ENCODE data around the gene RHCE.
"Not testable (repeated sequence)": the region's sequence is repeated elsewhere in the genome, so short reads cannot be mapped to it uniquely, and the experiment has no call there.

RHCE gene

DNA sequence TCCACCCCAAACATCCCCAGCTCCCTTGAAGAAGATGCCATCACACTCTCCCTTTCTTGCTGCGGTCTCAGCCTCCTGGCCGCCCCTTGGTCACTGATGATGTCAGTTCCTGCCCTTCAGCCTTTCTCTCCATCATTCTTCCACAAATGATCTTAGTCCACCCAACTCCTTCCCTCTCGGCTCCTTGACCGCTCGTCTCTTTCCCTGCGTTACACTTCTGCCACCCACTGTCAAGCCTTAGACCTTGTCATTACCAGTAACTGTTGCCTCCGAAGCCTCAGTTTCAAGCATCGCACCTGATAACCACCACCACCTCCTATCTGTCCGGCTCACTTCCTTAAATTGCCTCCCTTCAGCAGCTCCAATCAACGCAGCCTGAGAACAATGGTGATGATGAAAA, 23.1 kb downstream of the RHCE start:
- DNase-seq, result not testable (repeated sequence)

DNA sequence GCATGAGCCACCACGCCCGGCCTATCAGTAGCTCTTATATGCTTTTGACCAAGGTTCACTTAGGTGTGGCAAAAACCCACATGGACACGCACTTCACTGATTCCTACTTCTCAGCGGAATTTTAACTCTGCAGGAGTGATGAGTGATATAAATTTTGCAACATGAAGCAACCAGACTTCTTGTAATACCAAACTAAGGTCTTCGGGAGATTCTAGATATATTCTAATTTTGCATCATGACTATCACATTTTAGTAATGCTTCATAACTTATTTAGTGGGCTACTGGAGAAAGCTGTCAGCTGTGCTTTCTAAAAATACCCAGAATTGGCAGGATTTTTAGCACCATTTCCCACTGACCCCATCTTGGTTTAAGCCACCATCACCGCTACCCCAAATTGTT, 27.8 kb downstream of the RHCE start:
- no peak for DNase-seq

DNA sequence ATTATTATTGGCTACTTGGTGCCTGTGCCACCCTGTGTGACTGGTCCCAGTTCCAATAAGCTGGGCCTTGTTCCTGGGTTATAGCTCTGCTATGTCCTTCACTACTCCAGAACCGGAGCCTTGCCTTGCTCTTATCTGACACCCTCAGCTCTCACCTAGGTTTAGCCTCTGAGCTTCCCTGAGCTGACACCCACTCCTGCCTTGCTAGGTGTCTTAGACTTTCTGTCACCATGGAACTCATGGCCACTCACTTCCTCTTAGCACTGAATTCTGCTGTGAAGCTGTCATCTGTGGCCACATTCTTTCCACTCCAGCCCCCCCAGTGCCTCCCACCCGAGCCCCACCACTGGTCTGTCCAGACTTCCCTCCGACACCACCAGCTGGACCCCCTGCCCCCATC, 30.9 kb downstream of the RHCE start:
- not testable (repeated sequence) for DNase-seq

DNA sequence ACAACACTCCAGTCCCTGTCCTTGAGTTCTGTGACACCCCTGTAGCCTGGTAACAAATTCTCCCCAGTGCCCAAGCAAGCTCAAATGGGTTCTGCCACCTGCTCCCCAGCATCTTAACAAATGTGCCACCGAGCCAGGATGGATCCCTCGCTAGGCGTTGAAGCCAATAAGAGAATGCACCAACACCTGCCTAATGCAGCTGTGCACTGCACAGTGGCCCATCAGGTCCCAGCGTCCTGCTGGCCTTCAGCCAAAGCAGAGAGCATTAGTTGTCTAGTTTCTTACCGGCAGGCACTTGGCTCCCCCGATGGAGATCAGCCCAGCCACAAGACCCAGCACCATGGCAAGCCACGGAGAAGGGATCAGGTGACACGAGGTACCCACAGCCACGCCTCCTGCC, 31.9 kb downstream of the RHCE start:
- DNase-seq, result not testable (repeated sequence)

DNA sequence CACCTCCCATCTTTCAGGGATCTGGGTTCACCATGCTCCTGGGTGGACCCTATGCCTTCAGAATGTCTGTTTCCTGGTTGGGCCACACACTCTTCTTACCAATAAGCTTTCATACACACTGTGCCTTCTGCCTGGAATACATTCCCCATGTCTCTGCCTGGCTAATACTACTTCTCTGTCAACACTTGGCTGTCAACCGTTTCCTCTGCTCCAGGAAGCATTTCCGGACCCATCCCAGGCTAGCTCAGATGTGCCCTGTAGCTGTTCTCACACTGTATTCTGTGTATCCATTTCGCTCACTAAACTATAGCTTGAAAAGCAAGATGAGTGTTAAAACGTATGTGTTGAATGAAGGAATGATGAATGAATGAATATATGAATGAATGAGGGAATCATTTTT, 33.5 kb downstream of the RHCE start:
- DNase-seq, result not testable (repeated sequence)

DNA sequence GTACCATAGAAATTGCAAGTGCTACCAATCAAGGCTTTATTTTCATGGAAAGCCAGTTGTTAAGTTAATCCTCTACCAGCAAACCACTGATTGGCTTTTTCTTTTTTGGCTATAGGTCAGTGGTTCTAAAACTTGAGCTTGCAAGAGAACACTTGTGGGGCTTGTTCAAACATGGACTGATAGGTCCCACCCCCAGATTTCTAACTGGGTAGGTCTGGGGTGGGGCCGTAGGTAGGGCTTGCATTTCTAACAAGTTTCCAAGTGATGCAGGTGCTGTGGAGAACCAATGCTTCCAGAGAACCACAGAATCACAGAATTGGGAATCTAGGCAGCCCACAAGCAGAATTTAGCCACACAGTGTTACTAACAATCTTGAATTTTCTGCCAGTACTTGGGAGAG, 36.8 kb downstream of the RHCE start:
- DNase-seq, result not testable (repeated sequence)

DNA sequence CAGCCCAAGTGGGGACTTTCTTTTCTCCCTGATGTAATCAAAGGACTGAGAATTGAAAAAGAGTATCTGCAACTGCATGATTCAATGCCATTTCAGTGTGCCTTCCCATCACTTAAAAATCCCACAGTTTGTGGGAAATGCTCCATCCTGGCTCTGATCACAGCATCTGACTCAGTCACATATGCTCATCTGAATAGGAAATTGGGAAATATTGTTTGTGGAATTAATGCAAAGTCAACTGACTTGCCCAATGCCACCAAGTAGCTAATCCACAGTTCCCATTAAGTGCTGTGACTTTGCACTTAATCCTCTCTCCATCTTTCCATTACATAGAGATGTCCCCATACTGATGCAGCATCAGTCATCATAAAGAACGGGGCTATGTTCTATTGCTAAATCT, 37.5 kb downstream of the RHCE start:
- DNase-seq, result not testable (repeated sequence)

DNA sequence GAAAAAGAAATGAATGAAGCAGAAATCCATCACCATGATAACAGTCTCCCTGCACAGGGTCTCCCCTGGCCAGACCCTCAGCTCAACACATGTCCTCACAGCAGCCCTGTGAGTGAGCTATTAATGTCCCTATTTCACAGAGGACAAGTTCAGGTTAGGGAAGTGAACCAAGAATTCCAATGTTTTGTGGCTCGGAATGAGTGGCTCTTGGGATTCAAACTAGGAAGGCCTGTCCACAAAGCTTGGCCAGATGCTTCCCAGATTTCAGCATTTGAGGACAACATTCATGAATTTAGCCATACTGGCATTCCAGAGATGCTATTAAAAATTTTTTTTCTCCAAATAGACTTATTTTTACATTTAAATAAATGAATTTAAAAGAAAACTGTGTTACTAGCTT, 38.1 kb downstream of the RHCE start:
- not testable (repeated sequence) for DNase-seq

DNA sequence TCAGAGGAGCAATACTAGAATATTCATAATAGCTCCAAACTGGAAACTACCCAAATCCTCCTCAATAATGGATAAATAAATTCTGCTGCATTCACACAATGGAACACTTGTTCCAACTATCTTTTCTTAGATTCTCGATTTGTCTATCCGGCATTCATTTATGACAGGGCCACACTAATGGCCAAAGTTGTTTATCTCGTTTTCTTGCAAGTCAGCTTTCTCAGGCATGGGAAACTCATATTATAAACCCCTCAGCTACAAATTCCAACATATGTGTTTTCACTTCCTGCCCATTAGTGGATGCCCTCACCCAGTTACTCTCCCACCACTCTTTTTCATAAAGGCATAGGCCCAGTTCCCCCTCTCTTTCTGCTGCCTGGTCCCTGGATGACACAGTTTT, 42.3 kb downstream of the RHCE start:
- DNase-seq, result not testable (repeated sequence)

DNA sequence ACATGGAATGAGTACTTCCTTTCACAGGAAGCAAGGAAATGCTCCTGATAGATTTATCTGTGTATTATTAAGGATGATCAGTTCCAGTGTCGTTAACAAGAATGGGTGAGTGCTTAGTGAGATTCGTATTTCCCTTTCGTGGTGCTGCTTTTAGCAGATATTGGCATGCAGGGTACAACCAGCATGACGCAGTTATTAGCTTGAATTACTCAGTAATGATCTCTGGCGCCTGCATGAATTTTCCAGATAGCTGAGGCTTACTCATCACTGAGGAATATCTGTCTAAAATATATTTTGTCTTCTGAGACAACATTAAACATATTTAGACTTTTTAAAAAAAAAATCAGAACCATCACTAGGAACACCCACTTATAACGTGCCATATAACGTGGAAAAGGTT, 48.9 kb downstream of the RHCE start:
- not testable (repeated sequence) for DNase-seq

DNA sequence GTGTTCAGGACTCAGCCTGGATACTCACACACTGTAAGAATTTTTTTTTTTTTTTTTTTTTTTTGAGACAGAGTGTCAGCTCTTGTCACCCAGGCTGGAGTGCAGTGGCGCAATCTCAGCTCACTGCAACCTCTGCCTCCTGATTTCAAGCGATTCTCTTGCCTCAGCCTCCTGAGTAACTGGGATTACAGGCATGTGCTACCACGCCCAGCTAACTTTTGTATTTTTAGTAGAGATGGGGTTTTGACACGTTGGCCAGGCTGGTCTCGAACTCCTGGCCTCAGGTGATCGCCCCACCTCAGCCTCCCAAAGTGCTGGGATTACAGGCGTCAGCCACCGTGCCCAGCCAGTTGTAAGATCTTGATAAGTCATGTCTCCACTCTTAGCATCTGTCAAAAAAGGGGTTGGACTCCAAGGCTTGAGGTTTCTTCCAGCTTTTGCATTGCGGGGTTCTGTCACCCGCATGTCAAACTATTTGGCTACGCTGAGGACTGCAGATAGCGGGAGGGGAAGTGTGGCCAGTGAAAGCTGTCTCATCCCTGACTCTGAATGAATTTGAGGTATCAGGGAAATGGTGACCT, 50.8 kb downstream of the RHCE start:
- DNase-seq, result not testable (repeated sequence)

DNA sequence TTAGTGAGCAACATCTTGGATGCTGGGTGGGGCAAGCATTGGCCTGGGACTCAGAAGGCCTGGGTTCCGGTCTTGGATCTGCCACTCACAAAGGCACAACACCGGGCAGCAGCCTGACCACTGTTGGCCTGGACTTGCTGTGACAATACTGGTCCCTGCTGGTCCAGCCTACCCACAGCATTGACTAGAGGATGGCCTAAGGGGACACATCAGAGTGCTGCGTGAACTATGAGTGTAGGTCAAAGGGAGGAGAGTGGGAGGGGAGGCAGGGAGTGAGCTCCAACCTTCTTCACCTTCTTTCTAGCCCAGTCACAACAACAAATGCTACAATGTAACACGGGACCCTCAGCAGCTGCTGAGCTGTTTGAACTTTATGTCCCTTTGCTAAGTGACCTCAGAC, 51.4 kb downstream of the RHCE start:
- DNase-seq, result no peak

DNA sequence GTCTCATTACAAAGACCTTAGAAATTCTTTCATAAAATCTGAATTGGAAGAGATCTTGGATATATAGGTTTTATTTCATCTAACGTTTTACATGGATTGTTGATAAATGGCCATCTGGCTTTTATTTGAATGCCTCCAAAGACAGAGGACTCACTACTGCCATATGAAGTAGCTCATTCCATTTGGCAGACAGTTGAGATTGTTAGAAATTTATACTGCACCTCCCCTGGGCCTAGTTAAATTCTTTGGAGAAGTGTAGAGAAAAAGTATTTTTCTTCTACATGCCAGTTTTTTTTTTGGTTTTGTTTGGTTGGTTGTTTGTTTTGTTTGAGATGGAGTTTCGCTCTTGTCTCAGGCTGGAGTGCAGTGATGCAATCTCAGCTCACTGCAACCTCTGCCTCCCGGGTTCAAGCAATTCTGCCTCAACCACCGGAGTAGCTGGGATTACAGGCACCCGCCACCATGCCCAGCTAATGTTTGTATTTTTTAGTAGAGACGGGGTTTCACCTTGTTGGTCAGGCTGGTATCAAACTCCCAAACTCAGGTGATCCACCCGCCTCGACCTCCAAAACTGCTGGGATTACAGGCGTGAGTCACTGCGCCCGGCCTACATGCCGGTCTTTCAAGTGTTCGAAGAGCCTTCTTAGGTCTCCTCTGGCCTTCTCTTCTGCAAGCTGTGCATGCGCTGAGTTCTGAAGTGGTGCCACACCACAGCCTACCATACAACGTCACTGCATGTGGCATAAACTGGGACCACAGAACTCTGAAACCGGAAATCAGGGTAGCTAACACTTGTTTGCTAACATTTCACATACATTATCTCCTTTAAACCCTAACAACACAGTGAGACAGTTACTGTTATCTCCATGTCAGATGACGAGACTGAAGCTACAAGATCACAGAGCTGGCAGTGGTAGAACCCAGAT, 57.7 kb downstream of the RHCE start:
- DNase-seq, result not testable (repeated sequence)

DNA sequence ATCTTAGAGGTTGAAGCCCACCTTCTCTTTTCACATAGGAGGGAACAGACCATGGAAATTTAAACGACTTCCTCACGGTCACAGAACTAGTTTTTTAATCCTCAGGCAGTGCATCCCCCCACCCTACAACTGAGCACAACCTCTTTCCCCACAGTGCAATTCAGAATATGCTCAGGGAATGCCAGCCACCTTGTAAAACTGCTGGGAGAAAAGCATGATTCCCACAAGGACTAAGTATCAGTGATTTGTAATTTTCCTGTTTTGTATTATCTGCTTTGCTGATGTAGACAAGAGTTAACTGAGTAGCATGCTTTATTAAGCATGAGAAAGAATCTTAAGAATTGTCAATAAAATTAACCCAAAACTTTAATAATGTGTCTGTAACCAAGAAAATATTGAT, 58.7 kb downstream of the RHCE start:
- DNase-seq, result no peak

DNA sequence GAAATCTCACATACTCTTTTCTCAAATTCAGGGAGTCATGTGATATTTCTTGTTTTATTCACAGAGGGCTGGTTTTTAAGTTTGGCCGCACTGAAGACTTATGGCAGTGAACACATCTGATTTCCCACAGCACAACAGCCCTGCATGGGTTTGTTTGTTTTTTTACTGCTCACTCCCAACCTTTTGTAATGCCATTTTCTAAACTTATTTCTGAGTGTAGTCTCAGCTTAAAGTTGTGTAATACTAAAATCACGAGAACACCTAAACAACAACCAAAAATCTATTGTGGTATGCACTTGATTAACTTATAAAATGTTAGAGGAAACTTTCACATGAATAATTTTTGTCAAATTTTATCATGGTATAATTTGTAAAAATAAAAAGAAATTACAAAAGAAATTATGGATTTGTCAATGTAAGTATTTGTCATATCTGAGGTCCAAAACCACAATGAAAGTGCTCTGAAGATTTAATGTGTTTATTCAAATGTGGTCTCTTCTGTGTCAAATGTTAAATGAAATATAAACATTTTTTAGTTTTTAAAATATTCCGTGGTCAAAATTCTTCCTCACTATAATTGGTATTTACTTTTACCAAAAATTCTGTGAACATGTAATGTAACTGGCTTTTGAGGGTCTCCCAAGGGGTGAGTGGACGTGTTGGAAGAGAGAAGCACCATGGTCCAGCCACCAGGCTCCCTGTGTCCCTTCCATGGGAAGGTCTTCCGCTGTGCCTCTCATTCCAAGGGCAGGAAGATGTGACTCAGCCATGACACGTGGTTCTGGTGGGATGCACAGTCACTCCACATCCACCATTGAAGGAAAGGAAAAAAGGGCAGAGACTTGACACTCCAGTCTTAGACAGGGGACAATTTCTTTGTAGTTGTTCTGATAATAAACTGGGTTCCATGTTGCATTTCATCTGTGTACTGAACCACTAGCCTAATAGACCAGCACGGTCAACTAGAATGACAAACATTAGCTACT, 59.7 kb downstream of the RHCE start:
- DNase-seq, result no peak

DNA sequence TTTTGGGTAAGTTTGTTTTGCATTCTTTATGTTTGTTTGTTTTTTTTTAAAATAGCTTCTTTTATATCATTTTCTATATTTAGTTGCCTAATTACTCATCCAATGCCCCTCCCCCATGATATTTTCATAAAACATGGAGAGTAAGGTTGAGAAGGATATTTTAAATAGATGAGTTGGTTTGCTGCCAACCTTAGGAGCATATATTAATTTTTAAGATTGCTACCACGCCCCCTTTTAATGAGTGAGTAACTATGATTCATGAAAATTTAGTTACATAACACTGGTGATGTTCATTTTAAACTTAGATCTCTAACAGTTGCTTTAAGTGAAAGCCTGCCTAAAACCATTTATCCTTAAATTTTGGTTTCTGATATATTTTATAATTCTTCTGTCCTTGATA, 63.8 kb downstream of the RHCE start:
- no peak for DNase-seq

DNA sequence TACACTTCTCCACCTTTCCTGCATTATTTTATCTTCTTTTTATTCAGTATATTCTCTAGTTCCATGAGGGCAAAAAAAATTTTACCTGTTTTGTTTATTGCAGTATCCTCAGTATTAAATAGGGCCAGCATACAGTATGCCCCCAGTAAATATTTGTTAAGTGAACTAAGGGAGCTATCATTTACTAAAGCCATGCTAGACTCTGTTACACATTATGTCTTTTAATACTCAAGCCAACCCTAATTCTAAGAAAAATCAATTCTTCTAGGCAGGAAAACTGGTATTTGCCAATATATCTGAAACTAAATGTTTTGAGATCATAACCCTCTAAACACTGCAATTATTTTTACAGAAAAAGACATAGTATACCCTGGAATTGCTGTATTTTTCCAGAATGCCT, 64.2 kb downstream of the RHCE start:
- DNase-seq, result no peak

DNA sequence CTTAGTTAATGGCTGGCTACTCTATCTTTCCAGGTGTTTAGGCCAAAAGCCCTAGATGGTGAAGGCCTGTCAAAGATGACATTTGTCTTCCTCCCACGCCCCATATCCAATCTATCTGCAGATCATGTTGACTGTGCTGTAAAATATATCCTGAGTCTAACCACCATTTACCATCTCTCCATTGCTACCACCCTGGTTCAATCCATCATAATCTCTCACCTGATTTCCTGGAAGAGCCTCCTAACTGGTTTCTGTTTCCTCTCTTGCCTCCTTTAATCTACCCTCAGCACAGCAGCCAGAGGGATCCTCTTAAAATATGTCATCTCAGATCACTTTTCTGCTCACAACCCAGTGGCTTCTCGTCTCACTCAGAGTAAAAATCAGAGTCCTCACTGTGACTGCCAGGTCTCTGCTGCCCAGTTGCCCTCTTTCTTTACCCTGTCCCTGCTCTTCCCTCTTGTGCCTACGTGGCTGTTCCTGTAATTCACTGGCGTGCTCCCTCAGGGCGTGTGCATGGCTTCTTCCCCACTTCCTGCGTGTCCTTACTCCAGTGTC, 64.7 kb downstream of the RHCE start:
- DNase-seq, result peak in 1 of 5 donors; percentile 34

DNA sequence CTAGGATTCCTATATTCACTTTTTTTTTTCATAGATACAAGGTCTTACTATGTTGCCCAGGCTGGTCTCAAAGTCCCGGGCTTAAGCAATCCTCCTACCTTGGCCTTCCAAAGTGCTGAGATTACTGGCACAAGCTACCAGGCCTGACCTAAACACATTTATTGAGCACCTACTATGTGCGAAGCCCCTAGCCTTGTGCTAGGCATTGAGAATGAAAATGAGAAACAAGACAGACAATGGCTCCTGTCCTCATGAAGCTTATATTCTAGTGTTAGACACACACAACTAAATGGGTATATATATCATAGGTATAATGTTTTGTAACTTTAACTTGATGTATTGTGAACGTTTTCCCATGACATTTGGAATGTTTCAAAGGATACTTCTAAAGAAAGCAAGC, 71.0 kb downstream of the RHCE start:
- DNase-seq, result no peak

DNA sequence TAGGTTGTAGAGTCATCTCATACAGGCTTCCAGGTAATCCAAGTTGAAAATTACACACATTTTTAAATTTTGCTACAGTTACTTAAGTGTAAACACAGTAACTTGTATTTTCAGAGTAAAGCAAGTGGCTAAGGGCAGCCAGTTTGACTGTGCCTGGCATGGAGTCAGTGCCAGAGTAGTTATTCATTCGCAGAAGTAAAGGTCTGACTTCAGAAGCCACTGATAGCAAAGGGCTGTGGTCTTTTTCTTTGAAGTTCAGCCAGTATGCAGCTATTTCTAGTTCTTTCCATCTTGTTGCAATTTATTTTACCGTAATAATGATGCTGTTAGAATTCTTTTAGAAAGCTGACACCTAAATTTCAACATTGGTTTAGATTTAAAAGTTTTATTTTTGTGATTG, 73.1 kb downstream of the RHCE start:
- DNase-seq, result no peak

DNA sequence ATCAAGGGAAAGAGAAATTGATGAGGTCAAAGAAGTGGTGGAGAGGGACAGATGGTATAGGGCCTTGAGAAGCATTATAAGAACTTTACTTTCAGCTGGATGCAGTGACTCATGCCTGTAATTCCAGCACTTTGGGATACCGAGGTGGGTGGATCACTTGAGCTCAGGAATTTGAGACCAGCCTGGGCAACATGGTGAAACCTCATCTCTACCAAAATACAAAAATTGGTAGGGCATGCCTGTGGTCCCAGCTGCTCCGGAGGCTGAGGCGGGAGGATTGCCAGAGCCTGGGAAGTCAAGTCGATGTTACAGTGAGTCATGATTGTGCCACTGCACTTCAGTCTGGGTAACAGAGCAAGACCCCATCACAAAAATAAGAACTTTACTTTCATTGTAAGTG, 76.8 kb downstream of the RHCE start:
- DNase-seq, result no peak

DNA sequence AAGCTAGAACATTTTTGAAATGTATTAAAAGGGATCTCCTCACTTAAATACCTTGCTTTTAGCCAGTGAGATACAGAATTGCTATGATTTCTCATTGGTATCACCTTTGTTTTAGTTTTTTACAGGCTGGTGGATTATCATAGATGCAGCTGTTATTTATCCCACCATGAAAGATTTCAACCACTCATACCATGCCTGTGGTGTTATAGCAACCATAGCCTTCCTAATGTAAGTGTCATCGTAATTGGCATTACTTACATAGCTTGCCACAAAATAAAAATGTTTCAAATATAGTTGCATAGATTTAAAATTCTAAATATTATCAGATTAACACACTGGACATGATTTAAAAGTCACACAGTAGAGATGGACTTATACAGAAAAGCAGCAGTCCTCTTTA, 77.8 kb downstream of the RHCE start:
- no peak for DNase-seq

DNA sequence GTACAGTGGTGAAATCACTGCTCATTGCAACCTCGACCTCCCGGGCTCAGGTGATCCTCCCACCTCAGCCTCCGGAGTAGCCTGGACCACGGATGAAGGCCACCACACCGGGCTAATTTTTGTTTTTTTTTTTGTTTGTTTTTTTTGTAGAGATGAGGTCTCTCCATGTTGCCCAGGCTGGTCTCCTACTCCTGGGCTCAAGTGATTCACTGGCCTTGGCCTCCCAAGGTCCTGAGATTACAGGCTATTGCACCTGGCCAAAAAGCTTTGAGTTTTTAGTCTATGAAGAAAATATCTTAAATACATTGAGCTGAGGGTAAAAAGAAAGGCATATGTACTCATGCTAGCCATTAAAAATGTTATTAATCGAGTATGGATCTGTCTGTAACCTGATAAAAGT, 78.9 kb downstream of the RHCE start:
- no peak for DNase-seq
